ENCODE results near the gene GPR157.
"Not testable (repeated sequence)": the region's sequence is repeated elsewhere in the genome, so short reads cannot be mapped to it uniquely, and the experiment has no call there.

The GPR157 gene

DNA sequence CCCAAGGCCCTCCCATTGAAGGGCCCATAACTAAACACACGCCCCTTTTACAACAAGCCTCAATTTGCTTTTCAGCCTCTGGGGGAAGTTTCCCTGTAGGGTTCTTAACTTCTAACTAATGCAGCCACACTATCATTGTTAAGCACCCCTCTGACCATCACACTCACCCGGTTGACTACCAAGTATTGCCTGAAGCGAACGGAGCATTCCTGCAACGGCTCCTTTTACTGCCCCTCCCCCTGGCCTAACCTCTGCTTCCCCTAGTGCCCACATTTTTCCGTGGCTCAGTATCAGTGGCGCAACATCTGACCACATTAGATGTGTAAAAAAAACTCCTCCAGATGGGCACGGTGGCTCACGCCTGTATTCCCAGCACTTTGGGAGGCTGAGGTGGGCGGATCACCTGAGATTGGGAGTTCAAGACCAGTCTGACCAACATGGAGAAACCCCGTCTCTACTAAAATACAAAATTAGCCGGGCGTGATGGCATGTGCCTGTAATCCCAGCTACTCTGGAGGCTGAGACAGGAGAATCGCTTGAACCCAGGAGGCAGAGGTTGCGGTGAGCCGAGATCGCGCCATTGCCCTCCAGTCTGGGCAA lies 34.8 kb downstream of the GPR157 start:
- in situ Hi-C loops (cut with MboI; ENCODE audit: low sequenced_read_pairs) = not testable (repeated sequence)

GRCh38 chr1:9093581-9093980 lies 35.3 kb downstream of the GPR157 start:
- in situ Hi-C loops (cut with MboI; ENCODE audit: low sequenced_read_pairs) = no loop called here

GRCh38 chr1:9093091-9093490 lies 35.8 kb downstream of the GPR157 start:
- in situ Hi-C loops (cut with MboI; ENCODE audit: low sequenced_read_pairs) = no loop called here

DNA sequence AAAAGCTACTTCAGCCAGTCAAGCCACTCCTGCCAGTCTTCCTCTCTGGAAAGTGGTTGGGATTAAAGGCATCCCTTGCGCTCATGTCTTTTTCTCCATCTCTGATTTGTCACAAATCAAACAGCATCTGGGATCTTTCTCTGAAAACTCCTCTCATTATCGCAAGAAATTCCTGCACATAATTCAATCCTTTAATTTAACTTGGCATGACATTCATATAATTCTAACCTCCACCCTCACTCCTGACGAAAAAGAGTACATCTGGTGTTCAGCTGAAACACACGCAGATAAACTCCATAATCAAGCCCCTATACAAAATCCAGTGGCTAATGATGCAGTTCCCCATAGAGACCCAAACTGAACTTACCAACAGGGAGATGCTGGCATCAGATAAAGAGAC lies 40.1 kb downstream of the GPR157 start:
- in situ Hi-C loops (cut with MboI; ENCODE audit: low sequenced_read_pairs) = no loop called here

DNA sequence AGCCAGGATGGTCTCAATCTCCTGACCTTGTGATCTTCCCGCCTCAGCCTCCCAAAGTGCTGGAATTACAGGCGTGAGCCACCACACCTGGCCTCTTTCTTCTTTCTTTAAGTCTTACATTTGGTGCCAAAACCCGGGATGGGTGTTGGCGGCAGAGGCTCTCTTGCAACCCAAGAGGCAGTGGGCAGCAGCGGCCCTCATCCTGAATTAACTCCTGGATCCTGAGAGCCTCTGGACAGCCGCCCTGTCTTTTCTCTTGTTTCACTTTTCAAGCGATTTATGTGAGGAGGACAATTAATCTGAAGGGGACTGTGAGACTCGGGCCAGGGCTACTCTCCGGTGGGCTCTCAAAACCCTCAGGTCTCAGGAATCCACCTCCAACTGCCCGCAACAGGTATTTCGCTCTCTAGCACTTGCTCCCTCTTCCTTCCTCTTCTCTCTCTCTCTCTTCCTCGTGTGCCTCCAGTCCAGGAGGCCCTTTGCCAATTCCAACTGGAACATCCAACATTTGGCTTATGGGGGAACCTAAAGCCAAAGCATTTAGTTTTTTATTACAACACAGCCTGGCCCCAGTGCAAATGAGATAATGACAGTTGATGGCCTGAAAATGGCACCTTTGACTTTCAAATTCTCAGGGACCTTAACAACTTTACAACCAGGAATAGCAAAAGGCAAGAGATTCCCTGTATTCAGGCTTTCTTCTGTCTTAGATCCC lies 41.3 kb downstream of the GPR157 start:
- in situ Hi-C loops (cut with MboI; ENCODE audit: low sequenced_read_pairs) = no loop called here

DNA sequence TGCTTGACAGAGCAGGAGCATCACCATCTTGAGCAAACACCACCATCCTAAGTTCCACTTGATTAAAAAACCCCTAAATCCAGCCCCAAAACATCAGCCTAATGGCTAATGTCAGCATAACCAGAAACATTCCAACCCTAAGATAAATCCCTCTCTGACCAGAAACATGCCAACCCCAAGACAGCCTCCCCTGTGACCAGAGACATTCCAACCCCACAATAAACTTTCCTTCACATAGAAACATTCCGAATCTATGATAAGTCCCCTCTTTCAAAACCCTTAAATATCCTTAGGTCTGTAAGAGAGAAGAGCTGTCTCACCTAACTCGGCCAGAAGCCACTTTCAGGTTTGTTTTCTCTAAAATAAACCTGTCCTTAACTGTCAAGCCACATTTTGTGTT lies 42.1 kb downstream of the GPR157 start:
- in situ Hi-C loops (cut with MboI; ENCODE audit: low sequenced_read_pairs) = no loop called here

GRCh38 chr1:9086045-9086444 lies 42.9 kb downstream of the GPR157 start:
- in situ Hi-C loops (cut with MboI; ENCODE audit: low sequenced_read_pairs) = no loop called here

- in situ Hi-C loops (cut with MboI; ENCODE audit: low sequenced_read_pairs) = no loop called here
These were observed 43.5 kb downstream of the GPR157 start for GRCh38 chr1:9085306-9085940.

- in situ Hi-C loops (cut with MboI; ENCODE audit: low sequenced_read_pairs) = no loop called here
These were observed 44.0 kb downstream of the GPR157 start for GRCh38 chr1:9084906-9085305.

DNA sequence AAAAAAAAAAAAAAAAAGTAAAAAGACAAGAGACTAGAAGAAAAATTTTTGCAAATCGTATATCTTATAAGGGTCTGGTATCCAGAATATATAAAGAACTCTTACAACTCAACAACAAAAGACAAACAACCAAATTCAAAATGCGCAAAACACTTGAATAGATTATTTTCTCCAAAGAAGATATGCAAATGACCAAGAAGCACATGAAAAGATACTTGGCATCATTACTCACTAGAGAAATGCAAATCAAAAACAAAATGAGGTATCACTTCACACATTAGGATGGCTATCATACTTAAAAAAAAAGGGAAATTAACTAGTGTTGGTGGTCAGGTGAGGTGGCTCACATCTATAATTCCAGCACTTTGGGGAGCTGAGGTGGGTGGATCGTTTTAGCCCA lies 47.4 kb downstream of the GPR157 start:
- in situ Hi-C loops (cut with MboI; ENCODE audit: low sequenced_read_pairs) = no loop called here

DNA sequence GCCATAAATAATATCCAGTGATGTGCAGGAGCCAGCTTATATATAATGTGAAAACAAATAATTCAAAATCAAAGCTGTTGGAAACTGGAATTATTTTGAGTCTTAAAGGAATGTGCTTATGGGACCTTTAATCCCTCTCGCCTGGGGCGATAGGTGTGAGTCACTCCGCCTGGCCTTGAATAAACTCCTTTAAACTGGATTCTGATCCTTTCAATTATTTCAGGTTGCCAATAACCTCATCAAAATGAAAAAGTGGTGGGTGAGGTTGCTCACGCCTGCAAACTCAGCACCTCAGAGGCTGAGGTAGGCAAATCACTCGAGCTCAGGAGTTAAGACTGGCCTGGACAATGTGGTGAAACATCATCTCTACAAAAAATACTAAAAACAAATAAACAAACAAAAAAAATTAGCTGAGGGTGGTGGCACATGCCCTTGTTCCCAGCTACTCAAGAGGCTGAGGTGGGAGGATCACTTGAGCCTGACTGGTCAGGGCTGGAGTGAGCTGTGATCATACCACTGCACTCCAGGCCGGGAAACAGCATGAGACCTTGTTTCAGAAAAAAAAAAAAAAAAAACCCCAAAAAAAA lies 48.1 kb downstream of the GPR157 start:
- in situ Hi-C loops (cut with MboI; ENCODE audit: low sequenced_read_pairs) = no loop called here

DNA sequence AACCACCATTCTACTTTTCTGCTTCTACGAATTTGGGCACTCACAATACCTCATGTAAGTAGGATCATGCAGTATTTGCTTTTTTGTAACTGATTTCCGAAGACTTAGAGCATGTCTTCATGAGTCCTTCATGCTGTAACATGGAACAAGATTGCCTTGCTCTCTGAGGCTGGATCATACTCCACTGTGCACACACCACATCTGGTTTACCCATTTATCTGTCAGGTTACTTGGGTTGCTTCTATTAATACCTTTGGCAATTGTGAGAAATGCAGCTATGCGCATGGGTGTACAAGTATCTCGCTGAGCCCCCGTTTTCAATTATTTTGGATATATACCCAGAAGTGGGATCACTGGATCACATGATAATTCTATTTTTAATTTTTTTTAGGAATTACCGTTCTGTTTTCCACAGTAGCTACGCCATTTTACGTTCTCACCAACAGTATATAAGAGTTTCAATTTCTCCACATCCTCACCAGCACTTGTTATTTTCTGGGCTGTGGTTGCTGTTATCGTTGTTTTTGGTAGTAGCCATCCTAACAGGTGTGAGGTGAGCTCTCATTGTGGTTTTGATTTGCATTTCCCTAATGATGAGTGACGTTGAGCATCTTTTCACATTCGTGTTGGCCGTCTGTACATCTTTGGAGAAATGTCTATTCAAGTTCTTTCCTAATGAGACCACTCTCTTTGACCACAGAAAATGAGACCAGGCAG lies 48.8 kb downstream of the GPR157 start:
- in situ Hi-C loops (cut with MboI; ENCODE audit: low sequenced_read_pairs) = no loop called here

DNA sequence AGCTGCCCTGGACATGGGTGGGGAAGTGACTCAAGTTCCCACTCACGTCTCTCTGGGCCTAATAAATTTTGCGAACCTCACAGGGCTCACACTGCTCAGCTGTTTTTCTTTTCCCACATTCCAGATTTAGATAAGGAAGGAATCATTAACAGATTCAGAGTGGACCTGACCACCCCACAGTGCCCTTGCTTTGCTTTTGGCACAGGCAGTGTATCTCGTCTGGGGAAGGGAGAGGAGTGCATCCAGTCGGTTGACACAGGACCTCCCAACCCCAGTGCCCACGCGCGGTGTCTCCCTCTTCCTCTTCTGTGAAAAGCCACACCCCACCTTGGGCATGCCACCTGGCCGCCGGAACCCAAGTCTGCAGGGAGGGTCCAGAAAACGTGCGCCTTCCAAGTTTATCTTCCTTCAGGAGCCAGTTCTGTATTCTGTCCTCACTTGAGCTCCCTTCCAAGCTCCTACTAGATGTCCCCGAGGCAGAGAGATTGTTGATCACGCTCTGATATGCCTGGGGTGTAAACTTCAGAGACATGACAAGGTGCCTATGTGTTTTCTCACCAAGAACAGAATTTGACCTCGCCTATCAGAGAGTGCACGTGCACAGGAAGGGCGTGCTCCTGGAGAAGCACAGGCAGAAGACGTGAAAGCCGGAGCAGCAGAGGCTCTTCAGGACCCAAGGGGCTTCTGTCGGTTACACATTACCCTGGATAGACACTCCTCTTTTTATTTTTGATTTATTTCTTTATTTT lies 50.0 kb downstream of the GPR157 start:
- in situ Hi-C loops (cut with MboI; ENCODE audit: low sequenced_read_pairs) = no loop called here

- in situ Hi-C loops (cut with MboI; ENCODE audit: low sequenced_read_pairs) = no loop called here
These were observed 50.7 kb downstream of the GPR157 start for GRCh38 chr1:9078015-9078751.

- in situ Hi-C loops (cut with MboI; ENCODE audit: low sequenced_read_pairs) = no loop called here
These were observed 53.9 kb downstream of the GPR157 start for GRCh38 chr1:9075022-9075421.

GRCh38 chr1:9073143-9073542 lies 55.8 kb downstream of the GPR157 start:
- in situ Hi-C loops (cut with MboI; ENCODE audit: low sequenced_read_pairs) = no loop called here

- in situ Hi-C loops (cut with MboI; ENCODE audit: low sequenced_read_pairs) = no loop called here
These were observed 57.2 kb downstream of the GPR157 start for GRCh38 chr1:9071554-9072235.

- in situ Hi-C loops (cut with MboI; ENCODE audit: low sequenced_read_pairs) = no loop called here
These were observed 58.4 kb downstream of the GPR157 start for GRCh38 chr1:9070486-9070885.

- in situ Hi-C loops (cut with MboI; ENCODE audit: low sequenced_read_pairs) = no loop called here
These were observed 59.4 kb downstream of the GPR157 start, which contains the start of gene SLC2A5 for GRCh38 chr1:9069326-9070100. TSS of gene SLC2A5 (minus strand) at chr1:9069635. CDS start at chr1:9069536, 99 bp downstream.

Data from HL-60/S4 (cell line).